Measurements from ENCODE around the gene RTF1. TPM values are rescaled to one million over a fixed set of nuclear protein-coding genes. Genes with fewer than 3 reads are reported as not detected.

Gene RTF1
- total and polyA plus RNA-seq, 2 donors (not counting 3 experiments of a cell fraction or from before 2014, with no cell fraction given): 19.2 to 40.6 TPM

DNA sequence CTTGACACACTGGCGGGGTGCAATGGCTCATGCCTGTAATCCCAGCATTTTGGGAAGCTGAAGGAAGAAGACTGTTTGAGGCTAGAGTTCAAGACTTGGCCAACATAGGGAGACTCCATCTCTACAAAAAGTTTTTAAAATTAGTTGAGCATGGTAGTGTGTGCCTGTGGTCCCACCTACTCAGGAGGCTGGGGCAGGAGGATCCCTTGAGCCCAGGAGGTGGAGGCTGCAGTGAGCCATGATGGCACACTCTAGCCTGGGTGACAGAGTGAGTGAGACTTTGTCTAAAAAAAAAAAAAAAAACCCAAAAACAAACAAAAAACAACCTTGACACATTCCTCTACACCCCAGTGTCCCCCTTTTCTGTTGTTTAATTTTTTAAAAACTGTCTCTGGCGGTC lies 72.7 kb downstream of the RTF1 start:
- Histone ChIP-seq H3K4me2 (ENCODE audit: insufficient read depth, low read length) (no peak overlapping the region), H3K4me1 (ENCODE audit: control insufficient read depth, extremely low read depth, insufficient read depth, low read length) (peaks cover 31% of the 10 kb centered on the region), H3K9me3 (replicated peaks; ENCODE audit: control insufficient read depth, insufficient read depth, low read length) (no peaks in the 10 kb centered on the region), H4K20me1 (replicated peaks; ENCODE audit: control insufficient read depth, extremely low read depth, insufficient read depth, low read length) (no peaks in the 10 kb centered on the region), H3K27ac (ENCODE audit: insufficient read depth, low read depth, low read length) (no peak overlapping the region), H3K79me2 (ENCODE audit: control insufficient read depth, insufficient read depth, low read length) (no peaks in the 10 kb centered on the region), H3K36me3 (ENCODE audit: control insufficient read depth in 2 of 2, extremely low read depth in 1 of 2, insufficient read depth in 2 of 2, low read length in 2 of 2) (no peaks in the 10 kb centered on the region), H2AFZ (ENCODE audit: low read depth, low read length) (no peak overlapping the region), H3K9ac (replicated peaks; ENCODE audit: extremely low read depth, insufficient read depth, low read length) (no peak overlapping the region), H3K4me3 (replicated peaks in 1 of 3; ENCODE audit: insufficient read depth in 1 of 3, low read depth in 1 of 3, low read length in 3 of 3) (no peak overlapping the region), H3K27me3 (ENCODE audit: control insufficient read depth in 2 of 2, insufficient read depth in 2 of 2, low read length in 2 of 2) (peaks cover 4 to 7% of the 10 kb centered on the region in 2 experiments), H3K9me1 (replicated peaks; ENCODE audit: control insufficient read depth, extremely low read depth, insufficient read depth, low read length) (no peaks in the 10 kb centered on the region)
- CTCF ChIA-PET: interaction anchor here (1.7 kb wide), 1 partner anchor 24 kb away, joined by 6 read pairs; no protein-coding TSS in a partner anchor
- dilution Hi-C loops (cut with MboI; ENCODE audit: extremely low pct_ligation_motif_present, low sequenced_read_pairs): no loop called here
- FAIRE-seq (no peak), DNase-seq (ENCODE audit: low read depth, low spot score) (no peak)
- no peak for TF ChIP-seq MYC (IDR thresholded peaks at IDR 0.05; ENCODE audit: low read depth, low read length)
- TF ChIP-seq POLR2A (IDR thresholded peaks at IDR 0.05; ENCODE audit: low read depth, low read length): no peak
- TF ChIP-seq EZH2 (IDR thresholded peaks at IDR 0.05; ENCODE audit: borderline replicate concordance, low read depth, low read length, severe bottlenecking): no peak
- no peak for TF ChIP-seq JUN (IDR thresholded peaks at IDR 0.05; ENCODE audit: borderline replicate concordance, insufficient read depth, insufficient read length, low read depth)
- TF ChIP-seq, protein P1, sequence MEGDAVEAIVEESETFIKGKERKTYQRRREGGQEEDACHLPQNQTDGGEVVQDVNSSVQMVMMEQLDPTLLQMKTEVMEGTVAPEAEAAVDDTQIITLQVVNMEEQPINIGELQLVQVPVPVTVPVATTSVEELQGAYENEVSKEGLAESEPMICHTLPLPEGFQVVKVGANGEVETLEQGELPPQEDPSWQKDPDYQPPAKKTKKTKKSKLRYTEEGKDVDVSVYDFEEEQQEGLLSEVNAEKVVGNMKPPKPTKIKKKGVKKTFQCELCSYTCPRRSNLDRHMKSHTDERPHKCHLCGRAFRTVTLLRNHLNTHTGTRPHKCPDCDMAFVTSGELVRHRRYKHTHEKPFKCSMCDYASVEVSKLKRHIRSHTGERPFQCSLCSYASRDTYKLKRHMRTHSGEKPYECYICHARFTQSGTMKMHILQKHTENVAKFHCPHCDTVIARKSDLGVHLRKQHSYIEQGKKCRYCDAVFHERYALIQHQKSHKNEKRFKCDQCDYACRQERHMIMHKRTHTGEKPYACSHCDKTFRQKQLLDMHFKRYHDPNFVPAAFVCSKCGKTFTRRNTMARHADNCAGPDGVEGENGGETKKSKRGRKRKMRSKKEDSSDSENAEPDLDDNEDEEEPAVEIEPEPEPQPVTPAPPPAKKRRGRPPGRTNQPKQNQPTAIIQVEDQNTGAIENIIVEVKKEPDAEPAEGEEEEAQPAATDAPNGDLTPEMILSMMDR (IDR thresholded peaks at IDR 0.05; ENCODE audit: extremely low read depth in 1 of 2, insufficient read depth in 1 of 2, low read depth in 1 of 2, low read length in 2 of 2): no peak
- no peak for TF ChIP-seq FOS (IDR thresholded peaks at IDR 0.05; ENCODE audit: borderline replicate concordance, insufficient read depth, low read length)
- TF ChIP-seq, protein P2, sequence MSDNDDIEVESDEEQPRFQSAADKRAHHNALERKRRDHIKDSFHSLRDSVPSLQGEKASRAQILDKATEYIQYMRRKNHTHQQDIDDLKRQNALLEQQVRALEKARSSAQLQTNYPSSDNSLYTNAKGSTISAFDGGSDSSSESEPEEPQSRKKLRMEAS (IDR thresholded peaks at IDR 0.05; ENCODE audit: insufficient read depth, insufficient read length): no peak
- no peak for TF ChIP-seq POLR2AphosphoS5 (IDR thresholded peaks at IDR 0.05; ENCODE audit: insufficient read depth, low read depth, low read length)
- no peak for TF ChIP-seq GATA2 (IDR thresholded peaks at IDR 0.05; ENCODE audit: insufficient read depth, insufficient read length, low read depth, low read length)
- intact Hi-C loops (cut with micrococcal nuclease): no loop called here
- POLR2A ChIA-PET: no interaction called here
- no TSS peak for BruUV-seq (replicated peaks)

Data from endothelial cell of umbilical vein (primary cell).